SK-N-DZ (cell line): ENCODE data around the gene TOP1.

Source experiments
- DNase-seq: peaks from one replicate; pipeline ENCODE4 v3.0.0-alpha.2; 2015; ENCODE audit warnings: low spot score

The TOP1 gene

DNA sequence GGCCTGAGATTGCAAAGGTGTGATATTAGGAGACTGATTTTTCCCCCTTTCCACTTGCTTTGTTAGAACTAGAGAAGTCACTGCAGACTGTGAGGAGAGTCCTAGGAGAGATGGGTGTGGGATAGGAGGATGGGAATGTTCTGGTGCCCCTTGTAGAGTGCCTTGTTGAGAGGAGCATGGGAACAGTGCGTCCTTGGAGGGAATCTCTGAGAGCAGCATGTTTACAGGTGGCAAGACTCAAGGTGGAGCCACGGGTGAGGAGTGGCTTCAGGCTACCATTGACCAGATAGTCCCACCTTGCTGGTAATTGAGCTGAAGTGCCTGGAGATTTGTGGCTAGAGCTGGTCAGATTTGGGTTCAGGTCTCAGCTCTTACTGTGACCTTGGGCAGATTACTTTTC, 114.7 kb downstream of the TOP1 start:
- DNase-seq, result no peak

DNA sequence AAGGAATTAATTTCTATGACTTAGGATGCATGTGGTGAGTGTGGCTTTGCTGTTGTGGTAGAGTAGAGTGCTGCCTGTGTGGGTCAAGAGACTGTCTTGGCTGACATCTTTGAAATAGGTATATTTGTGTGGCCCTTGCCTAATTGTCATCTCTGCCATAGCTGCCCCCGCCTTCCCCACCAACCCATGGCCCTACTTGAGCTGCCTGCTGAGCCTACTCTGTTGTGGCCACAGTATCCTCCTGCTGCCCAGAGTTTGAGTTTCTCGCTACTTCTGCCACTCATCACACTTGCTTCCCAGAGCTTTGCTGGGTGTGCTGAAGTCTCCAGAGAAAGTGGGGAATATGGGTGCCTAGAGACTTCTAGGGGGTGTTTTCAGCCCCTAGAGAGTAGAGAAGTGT, 116.7 kb downstream of the TOP1 start:
- DNase-seq, result no peak

DNA sequence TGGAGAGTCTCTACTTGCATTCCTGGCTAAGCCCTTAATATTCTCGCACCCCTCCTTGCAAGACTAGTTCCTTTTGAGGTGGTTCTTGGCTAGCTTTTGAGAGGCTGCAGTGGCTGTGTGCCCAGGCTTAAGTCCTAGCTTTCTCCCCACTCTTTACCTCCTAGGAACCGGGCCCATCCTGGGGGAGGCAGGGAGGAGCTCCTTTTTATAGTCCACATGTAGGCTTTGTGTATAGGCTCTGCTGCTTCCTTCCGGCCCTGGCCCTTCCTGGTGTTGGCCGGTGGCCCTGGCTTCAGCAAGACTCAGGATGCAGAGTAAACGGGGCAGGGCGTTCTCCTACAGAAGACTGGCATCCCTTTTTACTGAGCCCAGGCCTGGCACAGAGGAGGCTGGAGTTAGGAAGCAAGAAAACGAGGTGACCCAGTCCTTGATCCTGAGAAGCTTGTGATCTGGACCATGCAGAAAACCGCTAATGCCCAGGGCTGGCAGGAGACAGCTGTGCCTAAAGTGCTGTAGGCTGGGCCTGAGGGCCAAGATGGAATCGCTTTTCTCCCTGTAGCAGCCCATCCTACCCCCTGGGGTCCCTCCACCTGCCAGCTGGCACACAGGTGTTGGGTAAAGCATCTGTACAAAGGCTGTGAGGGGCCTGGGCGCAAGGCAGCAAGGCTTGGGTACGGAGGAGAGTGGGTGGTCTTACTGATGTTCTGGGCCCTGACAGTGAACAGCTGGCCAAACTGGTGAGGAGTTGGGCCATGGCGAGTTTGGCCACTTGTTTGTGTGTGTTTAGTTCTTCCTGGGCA, 117.4 kb downstream of the TOP1 start:
- DNase-seq, result no peak

DNA sequence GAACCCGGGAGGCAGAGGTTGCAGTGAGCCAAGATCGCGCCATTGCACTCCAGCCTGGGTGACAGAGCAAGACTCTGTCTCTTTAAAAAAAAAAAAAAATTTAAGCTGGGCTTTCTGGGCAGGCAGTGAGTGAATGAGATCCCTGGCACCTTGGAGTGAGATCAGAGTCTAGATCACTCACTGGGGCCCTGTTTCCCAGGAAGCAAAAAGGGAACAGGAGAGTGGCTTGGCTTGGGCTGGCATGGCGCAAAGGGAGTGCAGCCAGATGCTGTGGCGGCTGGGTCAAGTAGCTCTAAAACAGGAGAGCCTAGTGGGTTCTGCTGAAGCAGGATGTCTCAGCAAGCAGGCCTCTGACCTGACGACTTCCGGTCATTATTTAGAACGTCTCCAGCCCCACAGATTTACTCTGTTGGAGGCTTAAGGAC, 119.2 kb downstream of the TOP1 start:
- no peak for DNase-seq

DNA sequence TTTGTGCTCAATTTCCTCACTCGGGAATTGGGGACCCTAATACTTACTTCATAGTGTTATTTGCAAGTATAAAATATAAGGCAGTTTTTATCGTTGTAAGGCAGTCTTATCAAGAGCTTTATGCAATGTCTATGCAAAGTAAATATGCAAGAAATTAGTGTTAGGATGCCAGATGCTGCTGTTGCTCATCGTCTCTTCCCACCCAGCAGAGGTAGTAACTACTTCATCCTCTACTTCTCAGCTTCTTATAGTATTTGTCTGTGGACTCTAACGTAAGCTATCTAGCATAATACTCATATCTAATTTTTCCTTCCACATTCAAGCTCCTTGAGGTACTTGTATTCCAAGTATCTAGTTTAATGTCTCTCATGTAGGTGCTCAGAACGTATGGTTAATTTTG, 120.3 kb downstream of the TOP1 start:
- no peak for DNase-seq

DNA sequence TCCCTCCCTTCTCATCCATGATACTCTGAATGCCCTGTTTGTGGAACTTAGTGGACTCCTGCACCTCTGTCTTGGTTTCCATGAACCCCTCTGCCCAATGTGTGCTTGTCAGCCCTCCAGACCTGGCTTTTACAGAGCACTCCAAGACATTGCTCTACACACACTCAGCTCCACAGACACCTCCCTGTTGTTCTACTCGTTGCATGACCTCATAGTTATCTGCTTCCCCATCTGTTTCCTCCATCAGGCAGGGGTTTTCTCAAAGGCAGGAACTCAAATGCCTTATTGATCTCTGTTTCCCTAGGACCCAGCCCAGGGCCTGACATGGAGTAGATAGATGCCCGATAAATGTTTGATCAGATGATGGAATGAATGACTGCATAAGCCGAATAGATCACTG, 122.0 kb downstream of the TOP1 start:
- no peak for DNase-seq

DNA sequence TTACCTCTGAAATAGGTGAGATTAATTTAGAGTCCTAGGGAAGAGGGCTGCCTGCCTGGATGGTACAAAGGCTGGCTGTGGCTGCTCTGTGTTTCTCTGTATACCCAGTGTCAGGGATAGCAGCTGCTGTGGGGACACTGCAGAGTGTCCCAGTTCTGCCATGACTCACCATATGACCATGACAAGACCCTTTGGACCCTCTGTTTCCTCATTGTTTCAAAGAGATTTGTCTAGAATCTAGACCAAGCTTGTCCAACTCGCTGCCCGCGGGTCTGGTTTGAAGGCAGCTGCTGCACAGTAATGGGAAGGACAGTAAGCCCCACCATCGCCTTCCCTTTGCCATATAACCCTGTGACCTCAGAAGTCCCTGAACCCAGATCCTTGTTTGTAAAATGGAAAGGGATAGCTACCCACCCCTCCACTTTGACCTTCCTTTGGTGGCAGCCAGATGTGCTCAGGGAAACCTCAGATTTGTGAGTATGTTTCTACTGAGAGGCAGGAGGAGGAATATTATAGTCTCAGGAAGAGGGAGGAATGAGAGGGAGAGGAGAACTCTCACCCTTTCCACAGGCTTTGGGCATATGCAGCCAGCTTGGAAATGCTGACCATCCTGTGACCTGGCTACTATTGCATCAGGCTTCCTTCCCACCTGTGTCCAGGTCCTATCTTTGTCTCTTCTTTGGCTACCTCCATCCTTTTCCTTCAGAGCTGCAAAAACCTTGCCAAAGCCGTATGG, 122.7 kb downstream of the TOP1 start:
- no peak for DNase-seq

DNA sequence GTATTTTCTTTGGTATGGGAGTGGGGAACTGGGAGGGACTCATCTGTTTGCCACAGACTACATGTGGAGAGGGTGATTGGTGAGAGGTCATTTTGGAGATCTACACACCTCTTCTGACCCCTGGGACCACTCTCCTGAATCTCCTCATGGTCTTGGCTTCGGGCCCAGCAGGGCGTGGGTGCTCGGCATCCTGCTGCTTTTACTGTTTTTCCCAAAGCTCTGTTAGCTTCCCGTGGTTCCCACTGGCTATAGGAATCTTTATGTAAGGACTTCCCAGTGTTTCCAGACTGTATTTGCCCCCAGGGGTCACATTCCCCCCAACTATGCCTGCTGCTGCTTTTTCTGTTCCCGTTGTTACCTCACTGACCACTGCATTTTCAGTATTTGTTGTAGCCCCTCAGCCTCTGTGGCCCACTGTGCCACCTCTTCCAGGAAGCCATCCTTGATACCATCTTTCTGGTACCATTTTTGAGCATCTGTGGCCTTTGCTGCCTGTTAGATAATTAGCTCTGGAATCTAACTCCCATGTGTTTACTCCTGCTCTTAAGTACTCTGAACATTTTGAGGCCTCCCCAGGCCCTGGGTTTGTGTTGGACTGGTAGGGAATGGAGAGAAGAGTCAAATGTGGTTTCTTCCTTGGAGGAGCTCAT, 123.6 kb downstream of the TOP1 start:
- no peak for DNase-seq

DNA sequence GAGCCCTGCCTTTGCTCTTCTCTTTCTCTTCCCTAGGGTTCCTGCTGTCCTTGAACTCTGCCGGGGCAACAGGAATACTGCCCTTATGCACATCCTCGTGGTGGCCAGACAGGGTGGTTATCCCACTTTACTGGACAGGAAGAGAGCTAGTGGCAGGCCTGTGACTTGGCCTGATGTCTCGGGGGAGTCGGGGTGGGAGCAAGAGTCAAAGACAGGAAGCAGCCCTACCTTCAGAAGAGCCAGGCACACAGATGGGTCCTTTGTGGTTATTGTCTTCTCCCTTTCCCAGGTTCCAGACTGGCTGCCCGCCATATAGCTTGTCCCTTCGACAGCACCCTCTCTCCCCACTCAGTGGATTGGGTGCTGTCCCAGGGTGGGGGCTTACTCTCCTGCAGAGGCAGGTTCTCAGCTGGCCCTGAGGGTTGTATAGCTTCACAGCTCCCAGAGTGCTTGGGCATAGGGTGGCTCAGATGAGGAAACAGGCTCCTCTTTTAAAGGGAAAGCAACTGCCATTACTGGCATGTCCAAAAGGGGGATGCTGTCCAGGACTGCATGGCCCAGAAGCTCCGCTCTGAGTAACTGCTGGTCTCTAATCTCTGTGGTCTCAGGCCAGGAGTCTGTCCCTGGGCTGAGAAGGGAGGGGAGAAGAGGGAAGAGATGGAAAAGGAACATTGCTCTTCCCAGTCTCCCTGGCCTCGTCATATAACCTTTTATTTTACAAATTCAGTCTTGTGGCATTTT, 126.0 kb downstream of the TOP1 start:
- DNase-seq, result no peak

DNA sequence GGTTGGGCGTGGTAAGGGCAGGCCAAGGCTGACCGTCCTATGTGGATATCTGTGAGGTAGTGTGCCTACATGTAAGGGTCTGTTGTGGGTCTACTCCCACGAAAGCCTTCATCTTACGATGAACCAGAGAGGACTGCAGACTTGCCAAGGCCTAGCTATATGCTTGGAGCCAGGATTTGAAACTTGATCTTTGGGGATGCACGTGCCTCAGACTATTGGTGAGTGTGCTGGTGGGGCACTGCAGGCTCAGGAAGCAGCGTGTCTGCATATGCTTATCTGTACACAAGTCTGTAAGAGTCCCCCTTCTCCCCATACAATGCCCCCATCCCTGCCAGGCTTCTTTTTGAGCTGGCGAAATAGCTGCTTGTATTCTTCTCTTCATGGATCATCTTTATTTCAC, 126.6 kb downstream of the TOP1 start:
- no peak for DNase-seq

DNA sequence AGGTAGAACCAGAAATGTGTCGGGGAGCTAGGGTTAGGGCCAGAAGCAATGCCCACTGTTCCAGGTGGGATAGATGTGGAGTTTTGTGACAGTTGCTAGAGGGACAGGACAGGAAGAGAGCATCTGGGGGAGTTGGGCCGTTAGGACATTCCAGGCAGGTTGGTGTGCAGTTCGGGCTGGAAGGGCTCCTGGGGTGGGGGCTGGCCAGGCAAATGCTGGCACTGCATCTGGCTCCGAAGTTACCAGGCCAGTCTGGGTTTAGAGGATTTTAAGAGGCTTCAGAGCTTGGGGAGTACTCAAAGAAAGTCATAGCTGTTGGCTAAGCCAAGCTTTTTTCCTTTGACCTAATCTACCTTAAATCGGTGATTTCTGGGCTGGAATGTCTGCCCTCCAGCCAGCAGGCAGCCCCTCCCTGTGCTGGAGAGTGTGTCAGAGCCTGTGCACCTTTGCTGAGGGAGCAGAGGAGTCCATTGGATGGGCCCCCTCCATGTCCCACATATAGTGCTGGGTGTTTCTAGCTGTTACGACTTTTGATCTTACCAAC, 129.5 kb downstream of the TOP1 start:
- DNase-seq, result no peak

DNA sequence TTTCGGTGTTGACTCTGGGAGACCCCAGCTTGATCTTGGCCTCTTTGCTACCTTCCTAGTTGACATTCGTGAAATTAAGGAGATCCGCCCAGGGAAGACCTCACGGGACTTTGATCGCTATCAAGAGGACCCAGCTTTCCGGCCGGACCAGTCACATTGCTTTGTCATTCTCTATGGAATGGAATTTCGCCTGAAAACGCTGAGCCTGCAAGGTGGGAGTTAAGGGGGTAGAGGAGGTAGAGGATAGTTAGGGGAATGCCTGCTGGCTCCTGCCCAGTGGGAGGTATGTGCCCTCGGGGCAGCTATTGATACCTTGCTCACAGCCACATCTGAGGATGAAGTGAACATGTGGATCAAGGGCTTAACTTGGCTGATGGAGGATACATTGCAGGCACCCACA, 130.9 kb downstream of the TOP1 start:
- DNase-seq, result no peak

DNA sequence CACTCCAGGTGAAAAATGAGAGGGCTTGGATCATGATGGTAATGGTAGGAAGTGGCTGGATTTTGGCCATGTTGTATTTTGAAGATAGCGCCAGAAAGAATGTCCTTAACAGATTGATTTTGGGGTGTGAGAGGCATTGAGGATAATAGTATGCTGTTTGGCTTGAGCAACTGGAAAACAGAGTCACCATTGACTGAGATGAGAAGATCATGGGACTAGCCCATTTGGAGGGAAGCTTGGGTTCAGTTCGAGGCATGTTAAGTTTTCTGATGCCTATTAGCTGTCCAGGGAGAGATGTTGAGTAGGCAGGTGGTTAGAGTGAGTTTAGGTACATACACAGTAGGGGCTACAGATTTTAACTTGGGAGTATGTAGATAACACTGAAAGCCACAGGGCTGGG, 132.1 kb downstream of the TOP1 start:
- no peak for DNase-seq

DNA sequence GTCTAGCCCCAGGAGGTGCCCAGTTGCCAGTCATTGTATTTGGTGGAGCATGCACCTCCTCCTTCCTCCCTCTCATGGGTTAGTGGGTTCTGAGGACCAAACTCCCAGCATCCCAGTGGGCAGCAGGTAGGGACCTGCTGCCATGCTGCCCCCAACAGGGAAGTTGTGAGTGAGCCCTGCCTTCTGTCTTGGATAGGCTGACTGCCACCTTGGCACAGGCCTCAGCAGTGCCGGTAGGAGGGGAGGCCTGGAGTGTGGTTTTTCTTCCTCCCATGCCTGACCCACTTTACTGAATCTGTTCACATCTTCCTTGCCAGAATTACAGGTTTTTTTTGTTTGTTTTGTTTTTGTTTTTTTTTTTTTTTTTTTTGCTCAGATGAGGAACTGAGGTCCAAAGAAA, 133.3 kb downstream of the TOP1 start:
- DNase-seq, result no peak

DNA sequence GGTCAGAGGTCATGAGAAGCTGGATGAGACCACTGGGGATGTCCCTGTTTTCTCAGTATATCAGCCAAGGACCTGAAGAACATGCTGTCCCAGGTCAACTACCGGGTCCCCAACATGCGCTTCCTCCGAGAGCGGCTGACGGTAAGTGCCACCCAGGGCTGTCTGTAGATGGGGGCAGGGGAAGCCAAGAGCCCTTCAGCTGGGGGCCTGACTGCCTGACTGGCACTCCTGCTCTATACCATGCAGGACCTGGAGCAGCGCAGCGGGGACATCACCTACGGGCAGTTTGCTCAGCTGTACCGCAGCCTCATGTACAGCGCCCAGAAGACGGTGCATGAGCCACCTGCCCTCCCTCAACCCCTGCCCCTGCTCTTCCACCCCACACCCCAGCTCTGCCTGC, 133.8 kb downstream of the TOP1 start:
- DNase-seq, result no peak

DNA sequence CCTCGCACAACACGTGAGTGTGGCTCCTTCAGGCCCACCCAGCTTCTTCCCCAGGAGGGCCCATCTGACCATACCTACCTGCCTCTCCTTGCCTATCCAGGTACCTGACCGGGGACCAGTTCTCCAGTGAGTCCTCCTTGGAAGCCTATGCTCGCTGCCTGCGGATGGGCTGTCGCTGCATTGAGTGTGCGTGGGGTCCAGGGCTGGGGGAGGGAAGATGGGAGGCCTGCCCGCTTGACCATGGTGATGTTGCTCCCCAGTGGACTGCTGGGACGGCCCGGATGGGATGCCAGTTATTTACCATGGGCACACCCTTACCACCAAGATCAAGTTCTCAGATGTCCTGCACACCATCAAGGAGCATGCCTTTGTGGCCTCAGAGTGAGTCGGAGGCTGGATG, 135.2 kb downstream of the TOP1 start:
- DNase-seq, result no peak

DNA sequence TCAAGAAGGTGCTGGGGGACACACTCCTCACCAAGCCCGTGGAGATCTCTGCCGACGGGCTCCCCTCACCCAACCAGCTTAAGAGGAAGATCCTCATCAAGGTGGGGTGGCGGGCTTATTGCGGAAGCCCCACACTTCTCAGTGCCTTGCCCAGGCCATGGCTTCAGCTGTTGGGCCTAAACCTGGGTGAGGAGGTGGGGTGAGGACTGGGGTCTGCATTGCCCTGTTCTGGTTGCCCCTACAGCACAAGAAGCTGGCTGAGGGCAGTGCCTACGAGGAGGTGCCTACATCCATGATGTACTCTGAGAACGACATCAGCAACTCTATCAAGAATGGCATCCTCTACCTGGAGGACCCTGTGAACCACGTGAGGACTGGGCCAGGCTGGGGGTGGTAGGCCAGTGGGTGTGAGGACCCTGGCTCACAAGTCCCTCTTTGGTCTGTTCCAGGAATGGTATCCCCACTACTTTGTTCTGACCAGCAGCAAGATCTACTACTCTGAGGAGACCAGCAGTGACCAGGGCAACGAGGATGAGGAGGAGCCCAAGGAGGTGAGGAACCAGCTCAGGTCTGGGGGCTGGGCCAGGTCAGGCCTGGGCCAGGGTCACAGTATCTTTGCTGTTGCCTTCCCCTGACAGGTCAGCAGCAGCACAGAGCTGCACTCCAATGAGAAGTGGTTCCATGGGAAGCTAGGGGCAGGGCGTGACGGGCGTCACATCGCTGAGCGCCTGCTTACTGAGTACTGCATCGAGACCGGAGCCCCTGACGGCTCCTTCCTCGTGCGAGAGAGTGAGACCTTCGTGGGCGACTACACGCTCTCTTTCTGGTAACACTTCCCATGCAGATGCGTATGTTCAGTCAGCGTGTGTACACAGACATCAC, 136.6 kb downstream of the TOP1 start:
- DNase-seq, result no peak

DNA sequence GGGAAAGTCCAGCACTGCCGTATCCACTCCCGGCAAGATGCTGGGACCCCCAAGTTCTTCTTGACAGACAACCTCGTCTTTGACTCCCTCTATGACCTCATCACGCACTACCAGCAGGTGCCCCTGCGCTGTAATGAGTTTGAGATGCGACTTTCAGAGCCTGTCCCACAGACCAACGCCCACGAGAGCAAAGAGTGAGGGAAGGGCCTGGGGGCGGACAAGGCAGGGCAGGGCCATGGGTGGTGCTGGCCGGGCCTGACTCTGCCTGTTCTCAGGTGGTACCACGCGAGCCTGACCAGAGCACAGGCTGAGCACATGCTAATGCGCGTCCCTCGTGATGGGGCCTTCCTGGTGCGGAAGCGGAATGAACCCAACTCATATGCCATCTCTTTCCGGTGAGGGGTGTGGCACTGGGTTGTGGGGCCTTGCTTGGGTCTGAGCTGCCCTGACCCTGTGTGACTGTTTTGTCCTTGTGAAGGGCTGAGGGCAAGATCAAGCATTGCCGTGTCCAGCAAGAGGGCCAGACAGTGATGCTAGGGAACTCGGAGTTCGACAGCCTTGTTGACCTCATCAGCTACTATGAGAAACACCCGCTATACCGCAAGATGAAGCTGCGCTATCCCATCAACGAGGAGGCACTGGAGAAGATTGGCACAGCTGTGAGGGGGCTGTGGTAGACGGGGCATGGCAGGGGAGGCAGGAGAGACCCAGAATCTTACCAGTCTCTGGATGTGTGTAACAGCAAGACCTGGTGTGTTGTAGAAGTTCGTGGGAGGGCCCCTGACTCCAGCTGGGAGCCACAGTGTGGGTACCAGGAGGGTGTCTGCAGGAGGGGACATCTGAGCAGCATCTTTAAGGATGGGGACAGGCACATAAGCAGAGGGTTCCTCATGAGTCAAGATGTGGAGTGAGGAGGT, 137.8 kb downstream of the TOP1 start:
- no peak for DNase-seq

DNA sequence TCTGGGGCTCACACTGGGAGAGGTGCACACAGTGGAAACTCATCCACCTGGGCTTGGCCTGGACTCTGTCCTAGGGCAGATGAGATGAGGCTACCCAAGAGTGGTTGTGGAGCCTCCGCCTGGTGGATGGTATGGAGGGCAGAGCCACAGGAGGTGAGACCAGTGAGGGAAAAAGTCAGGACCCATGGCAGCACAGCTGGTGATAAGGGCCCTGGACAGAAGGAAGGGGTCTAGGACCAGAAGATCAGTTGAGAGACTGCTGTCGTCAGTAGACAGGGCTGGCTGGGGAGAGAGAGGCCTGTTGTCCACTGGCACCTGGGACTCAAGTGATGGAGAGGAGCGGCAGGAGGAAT, 138.5 kb downstream of the TOP1 start:
- no peak for DNase-seq
